Activated CD4-positive, alpha-beta T cell treated with anti-CD3 and anti-CD28 coated beads, Interleukin-2, amount 50 U/mL, for 1 hour (primary cell): ENCODE measurements around the gene PILRA.
"Not testable (repeated sequence)": the region's sequence is repeated elsewhere in the genome, so short reads cannot be mapped to it uniquely, and the experiment has no call there.

Experiments used
- DNase-seq: peaks from one replicate; pipeline ENCODE4 v3.0.0-alpha.2; 2020

Gene PILRA

DNA sequence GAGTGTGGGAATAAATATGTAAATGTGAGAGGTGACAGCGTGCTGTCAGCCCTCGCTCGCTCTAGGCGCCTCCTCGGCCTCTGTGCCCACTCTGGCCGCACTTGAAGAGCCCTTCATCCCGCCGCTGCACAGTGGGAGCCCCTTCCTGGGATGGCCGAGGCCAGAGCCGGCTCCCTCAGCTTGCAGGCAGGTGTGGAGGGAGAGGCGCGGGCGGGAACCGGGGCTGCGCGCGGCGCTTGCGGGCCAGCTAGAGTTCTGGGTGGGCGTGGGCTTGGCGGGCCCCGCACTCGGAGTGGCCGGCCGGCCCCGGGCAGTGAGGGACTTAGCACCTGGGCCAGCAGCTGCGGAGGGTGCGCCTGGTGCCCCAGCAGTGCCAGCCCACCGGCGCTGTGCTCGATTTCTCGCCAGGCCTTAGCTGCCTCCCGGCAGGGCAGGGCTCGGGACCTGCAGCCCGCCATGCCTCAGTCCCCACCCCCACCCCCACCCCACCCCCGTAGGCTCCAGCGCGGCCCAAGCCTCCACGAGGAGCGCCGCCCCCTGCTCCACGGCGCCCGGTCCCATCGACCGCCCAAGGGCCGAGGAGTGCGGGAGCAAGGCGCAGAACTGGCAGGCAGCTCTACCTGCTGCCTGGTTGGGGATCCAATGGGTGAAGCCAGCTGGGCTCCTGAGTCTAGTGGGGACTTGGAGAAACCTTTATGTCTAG, 8.4 kb downstream of the PILRA start:
- not testable (repeated sequence) for DNase-seq

- not testable (repeated sequence) for DNase-seq
These were observed 9.1 kb downstream of the PILRA start for GRCh38 chr7:100382234-100382853.

- DNase-seq: no peak
These were observed 11.5 kb downstream of the PILRA start for GRCh38 chr7:100384628-100385294.

DNA sequence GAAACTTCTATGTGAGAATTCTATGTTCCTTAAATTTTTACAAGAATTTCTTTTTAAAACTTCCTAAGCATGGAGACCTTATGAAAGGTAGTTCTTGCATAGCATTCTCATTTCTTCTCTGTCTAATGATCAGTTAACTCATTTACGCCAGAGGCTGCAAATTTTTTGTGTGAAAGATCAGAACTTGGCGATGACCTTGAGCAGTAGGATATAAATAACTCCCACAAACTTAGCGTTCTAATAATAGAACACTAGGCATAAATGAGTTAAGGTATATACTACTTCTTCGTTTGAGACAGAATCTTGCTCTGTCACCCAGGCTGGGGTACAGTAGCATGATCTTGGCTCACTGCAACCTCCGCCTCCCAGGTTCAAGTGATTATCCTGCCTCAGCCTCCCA, 13.7 kb downstream of the PILRA start:
- no peak for DNase-seq

DNA sequence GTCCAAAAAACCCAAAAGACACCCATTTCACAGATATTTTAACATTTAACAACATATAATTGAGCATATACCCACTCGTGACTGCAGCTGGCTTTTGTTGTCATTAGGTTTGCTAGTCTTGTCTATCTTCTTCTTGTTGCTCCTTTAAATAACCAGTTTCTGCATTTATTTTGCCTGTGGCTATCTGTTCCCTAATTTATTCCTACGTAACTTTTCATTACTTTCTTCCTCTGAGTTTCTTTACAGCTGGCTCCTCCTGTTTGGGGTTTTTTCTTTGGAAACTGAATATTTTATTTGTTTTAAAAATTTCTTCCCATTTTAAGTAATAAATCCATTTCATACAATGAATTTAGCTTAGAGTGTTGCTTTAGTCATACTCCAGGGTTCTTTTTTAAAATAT, 14.4 kb downstream of the PILRA start:
- no peak for DNase-seq

- no peak for DNase-seq
These were observed 16.3 kb downstream of the PILRA start for GRCh38 chr7:100389437-100390088.

GRCh38 chr7:100390286-100391009, 17.2 kb downstream of the PILRA start:
- no peak for DNase-seq

- DNase-seq: no peak
These were observed 20.1 kb downstream of the PILRA start for GRCh38 chr7:100393233-100393905.

- DNase-seq: no peak
These were observed 20.8 kb downstream of the PILRA start for GRCh38 chr7:100394077-100394476.

- no peak for DNase-seq
These were observed 23.2 kb downstream of the PILRA start for GRCh38 chr7:100396421-100396982.

- no peak for DNase-seq
These were observed 24.2 kb downstream of the PILRA start for GRCh38 chr7:100397315-100398081.

GRCh38 chr7:100398239-100398638, 25.0 kb downstream of the PILRA start:
- DNase-seq: no peak

DNA sequence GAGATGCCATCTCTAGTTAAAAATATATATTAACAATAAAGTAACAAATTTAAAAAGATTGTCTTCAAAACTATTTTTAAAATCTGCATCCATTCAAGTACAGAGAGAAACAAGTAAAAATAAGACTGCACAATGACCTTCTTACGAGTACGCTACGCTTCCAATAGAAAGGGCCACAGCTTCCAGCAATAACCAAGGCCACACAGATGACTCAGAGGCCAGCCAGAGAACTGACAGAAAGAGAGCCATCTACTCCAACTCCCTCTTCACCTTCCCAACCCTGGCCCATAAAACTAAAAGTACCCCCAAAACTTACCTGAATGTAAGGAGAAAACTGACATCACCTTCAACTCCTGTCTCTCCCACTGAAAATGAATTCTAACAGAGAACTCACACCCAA, 26.8 kb downstream of the PILRA start:
- DNase-seq: no peak

- DNase-seq: no peak
These were observed 27.4 kb downstream of the PILRA start for GRCh38 chr7:100400656-100401055.

DNA sequence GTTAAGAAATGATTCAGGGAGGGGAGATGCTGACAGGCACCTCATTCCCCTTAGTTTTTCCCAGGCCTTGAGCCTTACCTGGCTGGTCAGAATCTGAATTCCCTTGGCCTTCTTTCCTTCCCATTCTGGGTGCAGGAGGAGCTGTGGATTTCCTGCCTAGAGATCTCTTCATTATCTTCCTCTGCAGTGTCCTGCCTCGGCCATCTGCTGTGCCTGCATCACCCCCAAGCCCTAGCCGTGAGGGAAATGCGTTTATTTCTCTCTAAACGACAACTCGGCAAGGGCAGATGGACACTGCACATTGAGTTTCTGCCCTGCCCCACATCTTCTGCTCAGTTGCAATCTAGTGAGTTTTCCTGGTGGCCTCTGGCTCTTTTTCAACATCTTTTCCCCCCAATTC, 28.5 kb downstream of the PILRA start:
- DNase-seq: no peak

DNA sequence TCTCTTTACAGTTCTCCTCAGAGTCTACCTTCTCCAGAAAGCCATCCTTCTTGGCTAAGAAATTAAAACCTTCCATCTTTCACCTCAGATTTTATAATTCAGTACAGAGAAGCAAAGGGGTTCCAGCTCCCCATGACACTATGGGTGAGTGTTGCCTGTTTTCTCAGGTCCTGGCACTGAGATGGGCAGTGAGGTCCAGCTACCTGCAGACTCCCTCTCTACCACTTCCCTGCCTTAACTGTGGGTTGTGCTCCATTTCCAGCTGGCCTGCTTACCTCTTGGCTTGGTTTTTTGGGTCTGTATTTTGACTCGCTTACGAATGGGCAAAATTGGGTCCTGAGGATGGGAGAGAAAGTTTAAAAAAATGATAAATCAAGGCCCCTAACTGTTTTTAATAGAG, 29.0 kb downstream of the PILRA start:
- no peak for DNase-seq

DNA sequence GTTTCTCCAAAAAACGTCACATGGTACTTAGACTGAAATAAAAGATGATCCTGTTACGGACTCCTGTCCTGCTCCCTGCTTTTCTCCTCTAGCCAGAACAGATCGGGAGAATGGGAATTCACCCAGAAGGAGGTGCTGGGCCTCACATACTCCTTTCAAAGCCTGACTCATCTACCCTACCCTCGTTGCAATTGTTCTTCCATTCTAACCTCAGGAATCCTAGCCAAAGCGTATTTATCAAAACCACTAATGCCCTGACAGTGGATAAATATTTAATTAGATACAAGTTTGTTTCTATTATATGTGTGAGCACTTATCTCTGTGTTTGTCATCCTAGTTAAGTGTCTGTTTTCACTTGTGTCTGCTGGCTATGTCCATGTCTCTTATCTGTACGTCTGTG, 33.5 kb downstream of the PILRA start:
- no peak for DNase-seq

GRCh38 chr7:100407285-100408180, 34.2 kb downstream of the PILRA start:
- peak; percentile 21 for DNase-seq

GRCh38 chr7:100411101-100411500, 37.8 kb downstream of the PILRA start:
- DNase-seq: no peak

GRCh38 chr7:100413346-100413745, 40.1 kb downstream of the PILRA start:
- DNase-seq: no peak
